NCI-H187 treated with DMSO at 0.1 percent for 48 hours (cell line): ENCODE results near the gene AATK.

Experiments
- DNase-seq: peaks from one replicate; lab custom pipeline; 2025; lab: John Stamatoyannopoulos, UW

Gene AATK

DNA sequence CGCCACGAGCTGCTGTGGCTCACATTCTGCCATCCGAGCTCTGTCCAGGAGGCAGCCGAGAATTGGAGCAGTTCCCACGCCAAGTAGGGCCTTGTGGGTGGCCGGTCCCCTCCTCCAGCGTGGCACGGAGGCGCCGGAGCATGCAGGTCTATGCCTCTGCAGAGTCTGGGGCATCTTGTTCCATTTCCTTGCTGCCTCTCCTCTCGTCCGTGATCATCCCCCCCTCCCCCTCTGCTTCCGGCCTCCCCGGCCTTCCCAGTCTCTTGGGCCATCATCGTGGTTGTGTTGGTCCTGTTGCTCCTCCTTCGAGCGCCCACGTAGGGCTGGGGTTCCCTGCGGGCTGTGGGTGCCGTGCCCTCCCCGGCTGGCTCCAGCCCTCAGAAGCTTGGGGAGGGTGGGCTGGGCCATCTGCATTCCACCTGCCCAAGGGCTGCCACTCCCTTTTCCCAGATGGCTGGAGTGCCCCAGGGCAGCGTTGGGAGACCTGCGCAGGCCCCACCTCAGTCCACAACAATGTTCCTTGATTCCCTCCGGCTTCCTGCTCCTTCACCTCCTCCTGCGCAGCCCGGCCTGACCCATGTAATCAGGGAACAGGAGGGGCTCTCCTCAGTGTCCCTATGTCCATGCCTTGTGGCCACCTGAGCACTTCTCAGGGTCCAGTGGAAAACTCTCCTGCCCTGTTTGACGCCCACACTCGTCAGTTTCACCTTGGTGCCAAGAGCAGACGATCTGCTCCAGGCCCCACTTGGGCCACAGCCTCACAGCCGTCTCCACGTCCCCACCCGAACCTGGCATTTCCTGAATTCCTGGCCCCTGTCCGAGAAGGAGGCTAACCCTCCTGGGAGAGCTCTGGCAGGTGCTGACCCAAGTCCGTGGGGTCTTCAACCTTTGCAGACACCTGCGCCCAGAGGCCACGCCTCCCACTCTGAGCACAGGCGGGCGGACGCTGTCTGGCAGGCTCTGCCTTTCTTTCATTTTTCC, 94.0 kb downstream of the AATK start:
- DNase-seq, result no peak

DNA sequence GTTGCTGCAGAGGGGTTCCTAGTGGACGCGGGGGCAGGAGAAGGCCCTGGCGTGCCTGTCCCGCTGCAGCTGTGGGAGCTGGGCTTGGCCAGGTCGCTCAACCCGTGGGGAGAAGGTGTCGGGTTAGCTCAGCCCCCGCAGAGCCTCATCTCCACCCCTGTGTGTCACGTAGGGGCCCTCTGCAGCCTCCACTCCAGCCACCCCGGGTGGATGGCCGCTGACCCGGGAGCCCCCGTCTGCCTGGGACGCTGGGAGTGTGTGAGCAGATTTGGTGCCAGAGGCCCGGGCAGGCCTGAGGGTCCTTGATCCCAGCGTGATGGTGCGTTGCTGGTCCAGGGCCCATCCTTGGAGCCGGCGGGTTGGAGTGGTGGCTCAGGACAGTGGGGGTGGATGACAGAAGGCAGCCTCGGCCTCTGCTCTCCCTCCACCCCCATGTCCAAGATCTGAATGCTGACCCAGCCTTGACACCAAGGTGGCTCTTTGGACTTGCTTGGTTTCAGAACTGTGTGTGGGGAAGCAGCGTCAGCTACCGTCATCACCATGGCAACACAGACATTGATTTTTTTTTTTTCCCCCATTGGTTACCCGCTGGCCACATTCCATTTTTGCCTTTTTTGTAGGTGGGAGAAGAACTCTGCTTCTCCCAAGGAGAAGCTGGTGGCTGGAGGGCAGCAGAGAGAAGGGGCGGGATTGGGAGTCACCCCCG, 95.3 kb downstream of the AATK start:
- no peak for DNase-seq

DNA sequence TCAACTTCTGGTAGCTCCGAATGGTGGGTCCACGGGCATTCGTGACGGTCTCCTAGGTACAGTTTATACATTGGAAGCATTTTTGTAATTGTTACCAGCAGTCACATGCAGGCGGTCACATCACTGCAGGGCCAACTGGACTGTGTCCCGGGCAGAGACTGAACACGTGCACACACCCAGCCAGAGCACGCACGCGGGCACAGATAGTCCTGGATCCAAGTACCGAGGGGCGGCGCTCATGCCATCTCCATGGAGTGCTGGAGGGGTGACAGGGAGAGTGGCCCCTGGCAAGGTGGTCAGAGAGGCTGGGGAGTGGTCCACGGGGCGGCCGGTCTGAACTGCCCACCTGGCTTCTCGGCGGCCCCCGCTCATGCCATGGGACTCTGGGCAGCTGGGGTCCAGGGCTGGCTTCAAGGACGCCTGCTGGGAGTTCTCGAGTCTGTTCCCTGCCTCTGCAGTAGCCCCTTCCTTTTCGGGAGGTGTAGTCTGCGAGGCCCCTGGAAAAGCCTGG, 96.8 kb downstream of the AATK start:
- no peak for DNase-seq

DNA sequence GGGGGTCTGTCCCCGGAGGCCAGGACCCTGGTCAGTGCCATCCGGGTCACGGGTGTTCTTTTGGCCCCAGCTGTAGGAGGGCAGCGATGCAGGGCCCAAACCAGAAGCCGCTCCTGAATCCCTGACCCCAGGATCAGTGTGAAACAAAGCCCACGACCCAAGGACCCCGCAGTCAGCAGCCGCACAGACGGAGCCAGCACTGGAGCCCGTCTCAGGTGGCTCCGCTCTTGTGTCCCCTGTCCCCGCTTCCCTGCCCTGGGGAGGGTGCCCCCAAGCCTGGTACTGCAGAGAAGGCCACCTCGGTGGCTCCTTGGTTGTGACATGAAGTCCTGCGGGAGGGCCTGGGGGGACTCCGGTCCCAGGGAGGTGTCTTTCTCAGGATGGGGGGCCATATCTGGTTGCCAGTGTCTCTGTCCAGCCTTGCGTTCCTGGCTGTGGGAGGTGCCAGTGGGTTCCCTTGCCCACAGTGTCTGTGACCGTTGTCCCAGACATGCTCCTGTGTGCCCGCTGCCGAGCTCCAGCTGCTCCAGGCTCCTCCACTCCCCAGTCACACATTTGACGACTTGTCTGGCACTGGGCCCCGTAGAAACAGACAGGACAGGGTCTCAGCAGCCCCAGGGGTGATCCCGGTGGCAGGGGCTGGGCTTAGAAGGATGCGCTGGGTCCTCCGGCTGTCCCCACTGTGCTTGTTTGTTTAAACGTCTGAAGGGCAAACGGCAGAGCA, 97.4 kb downstream of the AATK start:
- DNase-seq, result no peak

- DNase-seq, result no peak
These were observed 98.6 kb downstream of the AATK start for GRCh38 chr17:81067391-81067811.
